K562 (cell line): ENCODE data around the gene RPL19. TPM values are rescaled to one million over a fixed set of nuclear protein-coding genes. Genes with fewer than 3 reads are reported as not detected.

Source experiments
- ARNT ChIP-seq, 2 experiments: fragments of 450-650 bp; IDR thresholded peaks; 2 replicates each; pipeline ENCODE4 v1.6.1; 2016; ENCODE audit warnings: mild to moderate bottlenecking in 1 of 2
- GABPB1 ChIP-seq: sonication (generic); formaldehyde crosslinking; IDR thresholded peaks from 2 replicates; pipeline ENCODE4 v1.8.0; 2022; ENCODE audit warnings: mild to moderate bottlenecking, missing genetic modification reagents
- HDAC3 ChIP-seq: fragments of 450-650 bp; IDR thresholded peaks from 2 replicates; pipeline ENCODE4 v1.6.1; 2018; ENCODE audit warnings: borderline replicate concordance, mild to moderate bottlenecking, moderate library complexity; ENCODE audit not compliant: partially characterized antibody
- HIVEP1 ChIP-seq: fragments of 250-450 bp; sonication (Bioruptor Pico); IDR thresholded peaks from 2 replicates; pipeline ENCODE4 v1.4.0; 2020; ENCODE audit warnings: mild to moderate bottlenecking
- HMGN3 ChIP-seq: IDR thresholded peaks from 2 replicates; pipeline ENCODE4 v1.6.1; 2011; ENCODE audit warnings: borderline replicate concordance, low read depth, mild to moderate bottlenecking, mixed read lengths, low read length; ENCODE audit not compliant: insufficient read length; ENCODE audit errors: extremely low read depth
- JUN ChIP-seq, 2 experiments: sonication (generic) in 1 of 2; formaldehyde crosslinking in 1 of 2; IDR thresholded peaks; 2 replicates each; pipeline versions ENCODE4 v1.6.1 to v1.8.0; 2012 to 2022; ENCODE audit warnings: borderline replicate concordance in 2 of 2, mild to moderate bottlenecking in 2 of 2, improper control_type of control experiment in 1 of 2, low read depth in 1 of 2, low read length in 1 of 2, missing genetic modification reagents in 1 of 2
- MIER1 ChIP-seq: fragments of 450-650 bp; IDR thresholded peaks from 2 replicates; pipeline ENCODE4 v1.6.1; 2016; ENCODE audit warnings: antibody characterized with exemption, mild to moderate bottlenecking, low read depth
- PHF20 ChIP-seq: fragments of 450-650 bp; IDR thresholded peaks from 2 replicates; pipeline ENCODE4 v1.6.1; 2018; ENCODE audit not compliant: partially characterized antibody
- SMAD3 ChIP-seq: fragments of 450-650 bp; formaldehyde crosslinking; conservative IDR thresholded peaks from 2 replicates; pipeline ENCODE4 v1.4.0; 2020; ENCODE audit warnings: mild to moderate bottlenecking
- SMARCB1 ChIP-seq: IDR thresholded peaks from 2 replicates; pipeline ENCODE4 v1.6.1; 2011; ENCODE audit warnings: improper control_type of control experiment, low read depth; ENCODE audit not compliant: insufficient read length
- TAF7 ChIP-seq: fragments of 450-650 bp; IDR thresholded peaks from 2 replicates; pipeline ENCODE4 v1.6.1; 2016; ENCODE audit warnings: missing genetic modification characterization, missing compliant biosample characterization
- ZBTB1 ChIP-seq: sonication (generic); formaldehyde crosslinking; IDR thresholded peaks from 2 replicates; pipeline ENCODE4 v1.8.1; 2023; ENCODE audit warnings: missing genetic modification reagents, low read depth, mild to moderate bottlenecking, borderline replicate concordance
- ZC3H11A ChIP-seq: IDR thresholded peaks from 2 replicates; pipeline ENCODE4 v1.6.1; 2012; ENCODE audit warnings: low read depth, low read length, improper control_type of control experiment
- ZNF124 ChIP-seq: sonication (generic); formaldehyde crosslinking; IDR thresholded peaks from 2 replicates; pipeline ENCODE4 v1.8.1; 2022; ENCODE audit warnings: missing genetic modification reagents
- ZNF146 ChIP-seq: IDR thresholded peaks from one replicate; pipeline ENCODE4 v1.6.1; 2018; ENCODE audit warnings: missing compliant biosample characterization; ENCODE audit not compliant: unreplicated experiment
- ZNF175 ChIP-seq: fragments of 200-800 bp; sonication (Bioruptor generic); IDR thresholded peaks from 2 replicates; pipeline ENCODE4 v1.6.1; 2016; ENCODE audit warnings: low read depth, mild to moderate bottlenecking, missing genetic modification characterization, missing compliant biosample characterization
- ZNF232 ChIP-seq: sonication (generic); formaldehyde crosslinking; IDR thresholded peaks from 2 replicates; pipeline ENCODE4 v1.8.0; 2022; ENCODE audit warnings: mild to moderate bottlenecking, missing genetic modification reagents
- ZNF311 ChIP-seq: fragments of 250-450 bp; sonication (Bioruptor Pico); IDR thresholded peaks from 2 replicates; pipeline ENCODE4 v1.4.0; 2020; ENCODE audit warnings: mild to moderate bottlenecking, moderate library complexity
- ZNF41 ChIP-seq: fragments of 250-450 bp; sonication (Bioruptor Pico); conservative IDR thresholded peaks from 2 replicates; pipeline ENCODE4 v1.4.0; 2020; ENCODE audit warnings: mild to moderate bottlenecking
- ZNF583 ChIP-seq: fragments of 250-450 bp; sonication (Bioruptor Pico); IDR thresholded peaks from 2 replicates; pipeline ENCODE4 v1.4.0; 2020
- ZNF644 ChIP-seq: fragments of 200-800 bp; sonication (Bioruptor generic); IDR thresholded peaks from 2 replicates; pipeline ENCODE4 v1.6.1; 2016; ENCODE audit warnings: low read depth, missing genetic modification characterization, missing compliant biosample characterization
- ZNF785 ChIP-seq: fragments of 250-450 bp; sonication (Bioruptor Pico); IDR thresholded peaks from 2 replicates; pipeline ENCODE4 v1.4.0; 2020; ENCODE audit warnings: mild to moderate bottlenecking
- ZSCAN32 ChIP-seq: fragments of 450-650 bp; formaldehyde crosslinking; IDR thresholded peaks from 2 replicates; pipeline ENCODE4 v1.4.0; 2020; ENCODE audit warnings: mild to moderate bottlenecking, moderate library complexity
- polyA plus RNA-seq, 8 experiments: library from polyadenylated mRNA; depleted of rRNA in 4 of 8; stranded (reverse) in 5 of 8; unstranded in 3 of 8; fragments of >200 nt; fragmentation: Nextera tagmentation in 2 of 8; fragmentation: Illumina TruSeq in 1 of 8; extraction: Ambion mirVana in 2 of 8; extraction: Trizol in 1 of 8; gene quantifications; 2 replicates each; pipeline versions ENCODE4 v1.2.1 to v1.2.3, GENCODE V29; 2011 to 2014; ENCODE audit warnings: inconsistent platforms in 1 of 8, missing spikeins in 1 of 8
- total RNA-seq, 7 experiments: library from RNA; depleted of rRNA in 6 of 7; stranded (reverse); fragments of >200 nt in 6 of 7; fragmentation: Illumina TruSeq in 2 of 7; extraction: Trizol in 2 of 7; gene quantifications; 2 replicates each; pipeline versions ENCODE4 v1.2.1 to v1.2.3, GENCODE V29; 2011 to 2021; ENCODE audit warnings: low replicate concordance in 1 of 7
- TF ChIP-seq, protein P1 (sequence below), 2 experiments: fragments of 150-350 bp in 1 of 2; IDR thresholded peaks; 2 replicates each; pipeline ENCODE4 v1.6.1; 2012 to 2016; ENCODE audit warnings: low read depth in 2 of 2, low read length in 2 of 2, mild to moderate bottlenecking in 1 of 2, moderate library complexity in 1 of 2
- TF ChIP-seq, protein P2 (sequence below): sonication (generic); formaldehyde crosslinking; IDR thresholded peaks from 2 replicates; pipeline ENCODE4 v1.8.1; 2023; ENCODE audit warnings: mild to moderate bottlenecking, missing genetic modification reagents, moderate library complexity

The RPL19 gene
- total and polyA plus RNA-seq, 9 of the 15 experiments (the other 6 are each of a cell fraction or from before 2014, with no cell fraction given): 2,263 to 4,614 (median 3,727) TPM

DNA sequence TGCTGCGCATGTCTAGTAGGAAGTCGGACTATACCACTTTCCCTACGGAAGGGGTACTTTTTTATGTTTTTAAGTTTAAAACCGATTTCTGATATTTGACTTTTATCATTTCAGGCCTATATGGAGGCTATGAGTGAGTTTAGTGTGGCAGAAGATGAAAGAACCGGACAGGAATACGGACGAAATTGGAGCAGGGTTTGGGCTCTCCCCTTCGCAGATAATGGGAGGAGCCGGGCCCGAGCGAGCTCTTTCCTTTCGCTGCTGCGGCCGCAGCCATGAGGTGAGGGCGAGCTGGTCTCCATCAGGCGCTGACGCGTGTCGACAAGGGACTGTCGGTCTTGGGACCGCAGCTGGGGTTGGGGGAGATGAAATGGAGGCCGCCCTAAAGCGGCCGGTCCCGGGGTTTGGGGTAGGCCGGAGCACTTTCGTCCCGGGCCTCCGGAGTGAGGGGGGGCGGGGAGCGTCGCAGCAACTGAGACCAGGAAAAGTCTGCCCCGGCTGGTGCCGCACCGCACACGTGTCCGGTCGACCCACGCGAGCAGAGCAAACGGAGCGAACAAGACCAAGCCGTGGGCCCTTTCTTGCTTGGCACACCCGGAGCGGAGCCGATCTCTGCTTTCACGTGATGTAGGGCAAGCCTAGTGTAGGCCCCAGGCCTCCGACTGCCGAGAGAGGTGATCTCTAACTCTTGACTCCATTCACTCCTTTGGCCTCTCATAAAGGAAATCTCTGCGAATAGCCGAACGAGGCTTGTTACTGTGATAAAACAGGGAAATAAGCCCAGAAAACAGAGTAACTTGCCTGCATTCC is at the start of gene RPL19 (continued):
- TF ChIP-seq HMGN3 (no peak), TAF7 (tag) (peak; percentile 94), MIER1 (no peak), ZNF124 (CRISPR knock-in tag) (no peak), HIVEP1 (CRISPR knock-in tag) (no peak), GABPB1 (CRISPR knock-in tag) (peak; percentile 22; the same call in 1 of the 2 replicates), ZSCAN32 (CRISPR knock-in tag) (no peak), ZNF583 (CRISPR knock-in tag) (no peak), ZBTB1 (CRISPR knock-in tag) (no peak), ZNF41 (CRISPR knock-in tag) (no peak), ZNF644 (0 out of 2 replicates have a peak, but pooled peaks have one; percentile 49), ZNF311 (CRISPR knock-in tag) (no peak), HDAC3 (no peak), SMARCB1 (no peak), PHF20 (peak; percentile 32), ZNF232 (no peak), ZNF175 (CRISPR knock-in tag) (peak; percentile 58), ZNF146 (CRISPR knock-in tag) (no peak), ARNT (IDR thresholded peaks at IDR 0.05) (peak in 1 of 2 experiments; percentile 89; a peak in 2 of 4 replicates), ZNF785 (no peak), JUN (IDR thresholded peaks at IDR 0.05; ENCODE audit: borderline replicate concordance, low read depth, low read length) (no peak; the same call in 1 of the 2 replicates), JUN (CRISPR knock-in tag; IDR thresholded peaks at IDR 0.05; ENCODE audit: borderline replicate concordance) (no peak), ZC3H11A (no peak), SMAD3 (CRISPR knock-in tag) (no peak)
- TF ChIP-seq, protein P1, sequence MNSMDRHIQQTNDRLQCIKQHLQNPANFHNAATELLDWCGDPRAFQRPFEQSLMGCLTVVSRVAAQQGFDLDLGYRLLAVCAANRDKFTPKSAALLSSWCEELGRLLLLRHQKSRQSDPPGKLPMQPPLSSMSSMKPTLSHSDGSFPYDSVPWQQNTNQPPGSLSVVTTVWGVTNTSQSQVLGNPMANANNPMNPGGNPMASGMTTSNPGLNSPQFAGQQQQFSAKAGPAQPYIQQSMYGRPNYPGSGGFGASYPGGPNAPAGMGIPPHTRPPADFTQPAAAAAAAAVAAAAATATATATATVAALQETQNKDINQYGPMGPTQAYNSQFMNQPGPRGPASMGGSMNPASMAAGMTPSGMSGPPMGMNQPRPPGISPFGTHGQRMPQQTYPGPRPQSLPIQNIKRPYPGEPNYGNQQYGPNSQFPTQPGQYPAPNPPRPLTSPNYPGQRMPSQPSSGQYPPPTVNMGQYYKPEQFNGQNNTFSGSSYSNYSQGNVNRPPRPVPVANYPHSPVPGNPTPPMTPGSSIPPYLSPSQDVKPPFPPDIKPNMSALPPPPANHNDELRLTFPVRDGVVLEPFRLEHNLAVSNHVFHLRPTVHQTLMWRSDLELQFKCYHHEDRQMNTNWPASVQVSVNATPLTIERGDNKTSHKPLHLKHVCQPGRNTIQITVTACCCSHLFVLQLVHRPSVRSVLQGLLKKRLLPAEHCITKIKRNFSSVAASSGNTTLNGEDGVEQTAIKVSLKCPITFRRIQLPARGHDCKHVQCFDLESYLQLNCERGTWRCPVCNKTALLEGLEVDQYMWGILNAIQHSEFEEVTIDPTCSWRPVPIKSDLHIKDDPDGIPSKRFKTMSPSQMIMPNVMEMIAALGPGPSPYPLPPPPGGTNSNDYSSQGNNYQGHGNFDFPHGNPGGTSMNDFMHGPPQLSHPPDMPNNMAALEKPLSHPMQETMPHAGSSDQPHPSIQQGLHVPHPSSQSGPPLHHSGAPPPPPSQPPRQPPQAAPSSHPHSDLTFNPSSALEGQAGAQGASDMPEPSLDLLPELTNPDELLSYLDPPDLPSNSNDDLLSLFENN (IDR thresholded peaks at IDR 0.05; ENCODE audit: low read depth in 2 of 2, low read length in 2 of 2): no peak
- TF ChIP-seq, protein P2, sequence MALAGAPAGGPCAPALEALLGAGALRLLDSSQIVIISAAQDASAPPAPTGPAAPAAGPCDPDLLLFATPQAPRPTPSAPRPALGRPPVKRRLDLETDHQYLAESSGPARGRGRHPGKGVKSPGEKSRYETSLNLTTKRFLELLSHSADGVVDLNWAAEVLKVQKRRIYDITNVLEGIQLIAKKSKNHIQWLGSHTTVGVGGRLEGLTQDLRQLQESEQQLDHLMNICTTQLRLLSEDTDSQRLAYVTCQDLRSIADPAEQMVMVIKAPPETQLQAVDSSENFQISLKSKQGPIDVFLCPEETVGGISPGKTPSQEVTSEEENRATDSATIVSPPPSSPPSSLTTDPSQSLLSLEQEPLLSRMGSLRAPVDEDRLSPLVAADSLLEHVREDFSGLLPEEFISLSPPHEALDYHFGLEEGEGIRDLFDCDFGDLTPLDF (CRISPR knock-in tag): no peak; the same call in 1 of the 2 replicates
